Measurements from ENCODE around the gene TPPP. TPM values are rescaled to one million over a fixed set of nuclear protein-coding genes. Genes with fewer than 3 reads are reported as not detected.

Gene TPPP
- polyA plus RNA-seq, 1 experiment: 0.05 TPM

DNA sequence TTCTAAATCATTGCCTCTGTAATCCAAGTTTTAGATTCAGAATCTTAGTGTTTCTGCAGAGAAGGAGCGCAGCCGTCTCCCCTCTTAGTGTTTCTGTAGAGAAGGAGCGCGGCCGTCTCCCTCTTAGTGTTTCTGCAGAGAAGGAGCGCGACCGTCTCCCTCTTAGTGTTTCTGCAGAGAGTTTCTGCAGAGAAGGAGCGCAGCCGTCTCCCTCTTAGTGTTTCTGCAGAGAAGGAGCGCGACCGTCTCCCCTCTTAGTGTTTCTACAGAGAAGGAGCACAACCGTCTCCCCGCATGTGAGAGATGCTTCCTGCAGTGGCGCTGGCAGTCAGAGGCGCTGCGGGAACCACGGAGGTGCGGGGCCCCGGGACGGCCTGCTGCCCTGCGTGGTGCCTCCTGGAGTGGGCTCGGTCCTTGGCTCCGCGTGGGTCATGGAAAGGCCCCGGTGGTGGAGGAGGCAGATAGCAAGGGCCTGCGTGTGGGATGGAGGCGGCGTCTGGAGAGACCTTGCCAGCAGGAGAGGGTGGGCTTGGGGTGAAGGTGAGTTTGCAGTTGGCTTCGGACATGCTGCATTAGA is 70.1 kb downstream of the TPPP start:
- Histone ChIP-seq H3K27me3 (ENCODE audit: control insufficient read depth, insufficient read depth, low read length) (no peaks in the 10 kb centered on the region), H3K9me3 (ENCODE audit: control insufficient read depth, insufficient read depth, low read length) (no peaks in the 10 kb centered on the region), H3K4me3 (ENCODE audit: low read depth, low read length) (no peak overlapping the region), H3K27ac (ENCODE audit: low read depth, low read length) (no peak overlapping the region)
- CTCF ChIA-PET: no interaction called here
- no peak for DNase-seq (ENCODE audit: low read depth, low spot score)
- TF ChIP-seq, protein P1, sequence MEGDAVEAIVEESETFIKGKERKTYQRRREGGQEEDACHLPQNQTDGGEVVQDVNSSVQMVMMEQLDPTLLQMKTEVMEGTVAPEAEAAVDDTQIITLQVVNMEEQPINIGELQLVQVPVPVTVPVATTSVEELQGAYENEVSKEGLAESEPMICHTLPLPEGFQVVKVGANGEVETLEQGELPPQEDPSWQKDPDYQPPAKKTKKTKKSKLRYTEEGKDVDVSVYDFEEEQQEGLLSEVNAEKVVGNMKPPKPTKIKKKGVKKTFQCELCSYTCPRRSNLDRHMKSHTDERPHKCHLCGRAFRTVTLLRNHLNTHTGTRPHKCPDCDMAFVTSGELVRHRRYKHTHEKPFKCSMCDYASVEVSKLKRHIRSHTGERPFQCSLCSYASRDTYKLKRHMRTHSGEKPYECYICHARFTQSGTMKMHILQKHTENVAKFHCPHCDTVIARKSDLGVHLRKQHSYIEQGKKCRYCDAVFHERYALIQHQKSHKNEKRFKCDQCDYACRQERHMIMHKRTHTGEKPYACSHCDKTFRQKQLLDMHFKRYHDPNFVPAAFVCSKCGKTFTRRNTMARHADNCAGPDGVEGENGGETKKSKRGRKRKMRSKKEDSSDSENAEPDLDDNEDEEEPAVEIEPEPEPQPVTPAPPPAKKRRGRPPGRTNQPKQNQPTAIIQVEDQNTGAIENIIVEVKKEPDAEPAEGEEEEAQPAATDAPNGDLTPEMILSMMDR (IDR thresholded peaks at IDR 0.05; ENCODE audit: low read depth, low read length): no peak
- POLR2A ChIA-PET: no interaction called here

DNA sequence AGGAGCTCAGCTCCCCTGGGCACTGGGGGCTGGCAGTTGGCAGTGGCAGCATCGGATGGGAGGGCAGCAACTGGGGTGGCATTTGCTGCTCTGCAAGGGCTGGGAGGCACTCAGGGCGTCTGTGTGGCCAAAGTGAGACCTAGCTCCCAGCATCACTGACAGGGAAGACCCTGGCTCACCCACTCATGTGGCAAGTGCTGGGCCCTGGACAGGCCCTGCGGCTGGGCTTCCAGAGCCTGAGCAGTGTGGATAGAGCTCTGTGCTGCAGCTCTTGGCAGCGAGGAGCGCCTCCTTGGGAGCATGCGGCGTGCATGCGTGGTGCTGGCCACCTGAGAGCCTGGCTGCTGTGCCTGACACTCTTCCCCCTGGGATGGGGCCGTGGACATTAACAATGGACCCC is 70.8 kb downstream of the TPPP start:
- Histone ChIP-seq H3K4me3 (ENCODE audit: low read depth, low read length) (no peak overlapping the region), H3K27ac (ENCODE audit: low read depth, low read length) (no peak overlapping the region), H3K9me3 (ENCODE audit: control insufficient read depth, insufficient read depth, low read length) (no peaks in the 10 kb centered on the region), H3K27me3 (ENCODE audit: control insufficient read depth, insufficient read depth, low read length) (no peaks in the 10 kb centered on the region)
- no peak for DNase-seq (ENCODE audit: low read depth, low spot score)
- TF ChIP-seq, protein P1 (IDR thresholded peaks at IDR 0.05; ENCODE audit: low read depth, low read length): no peak
- POLR2A ChIA-PET: no interaction called here
- CTCF ChIA-PET: no interaction called here

DNA sequence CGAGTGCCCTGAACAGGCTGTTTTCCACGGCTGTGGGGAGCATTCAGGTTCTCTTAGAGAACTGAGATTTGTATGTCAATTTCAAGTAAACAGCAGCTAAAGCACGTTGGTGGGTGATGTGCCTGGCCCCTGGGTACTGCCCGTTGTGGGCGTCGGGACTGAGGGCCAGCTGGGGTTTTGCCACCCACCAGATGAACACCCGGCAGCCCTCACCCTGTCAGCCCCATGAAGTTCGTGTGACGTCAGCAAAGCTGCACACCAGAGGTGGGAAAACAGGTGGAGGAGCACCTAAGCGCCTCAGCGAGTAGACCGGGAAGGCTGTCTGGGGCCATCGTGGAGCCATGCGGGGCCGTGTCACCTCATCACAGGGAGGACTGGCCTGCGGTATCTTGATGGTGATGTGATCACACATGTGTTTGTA is 71.8 kb downstream of the TPPP start:
- TF ChIP-seq, protein P1 (IDR thresholded peaks at IDR 0.05; ENCODE audit: low read depth, low read length): no peak
- H3K27ac ChIP-seq (ENCODE audit: low read depth, low read length): no peak overlapping the region
- H3K4me3 ChIP-seq (ENCODE audit: low read depth, low read length): no peak overlapping the region
- CTCF ChIA-PET: no interaction called here
- POLR2A ChIA-PET: no interaction called here
- H3K27me3 ChIP-seq (ENCODE audit: control insufficient read depth, insufficient read depth, low read length): no peaks in the 10 kb centered on the region
- H3K9me3 ChIP-seq (ENCODE audit: control insufficient read depth, insufficient read depth, low read length): no peaks in the 10 kb centered on the region
- no peak for DNase-seq (ENCODE audit: low read depth, low spot score)

DNA sequence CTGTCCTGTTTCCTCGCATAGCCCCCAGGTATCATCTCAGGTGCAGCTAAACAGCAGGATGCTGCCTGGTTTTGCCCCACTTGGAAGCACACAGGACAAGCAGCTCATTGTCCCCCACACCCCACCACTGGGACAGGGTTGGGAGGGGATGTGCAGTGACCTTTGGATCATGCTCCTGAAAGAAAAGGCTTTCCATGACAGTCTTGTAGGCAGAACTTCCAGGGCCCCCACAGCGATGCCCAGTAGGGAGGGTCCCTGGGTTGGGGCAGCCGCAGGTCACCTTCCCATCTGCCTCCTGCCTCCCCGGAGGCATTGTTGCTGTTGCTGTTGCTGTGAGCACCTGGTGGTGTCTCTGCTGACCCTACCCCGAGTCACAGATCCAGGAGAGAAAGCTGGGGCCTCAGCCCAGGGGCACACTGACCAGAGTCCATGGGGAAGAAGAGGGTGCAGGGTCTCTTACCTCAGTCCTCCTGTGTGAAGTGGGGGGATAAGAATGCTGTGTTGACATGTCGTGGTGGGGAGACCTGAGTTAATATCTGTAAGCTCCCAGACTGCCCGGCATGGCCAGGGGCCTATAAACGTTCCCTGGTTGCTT is 72.5 kb downstream of the TPPP start:
- H3K27ac ChIP-seq (ENCODE audit: low read depth, low read length): no peak overlapping the region
- TF ChIP-seq, protein P1 (IDR thresholded peaks at IDR 0.05; ENCODE audit: low read depth, low read length): no peak
- H3K9me3 ChIP-seq (ENCODE audit: control insufficient read depth, insufficient read depth, low read length): no peaks in the 10 kb centered on the region
- POLR2A ChIA-PET: no interaction called here
- no peaks in the 10 kb centered on the region for H3K27me3 ChIP-seq (ENCODE audit: control insufficient read depth, insufficient read depth, low read length)
- no peak for DNase-seq (ENCODE audit: low read depth, low spot score)
- no peak overlapping the region for H3K4me3 ChIP-seq (ENCODE audit: low read depth, low read length)
- CTCF ChIA-PET: no interaction called here

DNA sequence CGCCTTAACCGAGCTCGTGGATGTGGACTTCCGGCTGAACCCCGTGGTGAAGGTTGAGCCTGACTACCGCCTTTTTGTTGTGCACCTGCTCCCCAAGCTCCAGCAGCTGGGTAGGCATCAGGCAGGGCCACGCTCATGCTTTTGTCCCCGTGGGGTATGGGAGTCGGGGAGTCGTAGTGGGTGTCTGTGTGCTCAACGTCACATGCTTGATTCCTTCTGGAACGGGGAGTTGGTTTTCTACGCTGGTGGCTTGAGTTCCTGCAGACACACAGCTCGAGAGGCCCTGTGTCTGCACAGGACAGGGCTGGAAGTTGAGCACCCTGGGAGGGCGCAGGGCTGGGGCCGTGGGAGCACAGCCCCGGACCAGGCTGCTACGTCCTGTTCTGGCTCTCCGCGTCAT is 73.0 kb downstream of the TPPP start:
- ChIA-PET POLR2A (no interaction called here), CTCF (no interaction called here)
- no peak overlapping the region for H3K4me3 ChIP-seq (ENCODE audit: low read depth, low read length)
- H3K27ac ChIP-seq (ENCODE audit: low read depth, low read length): no peak overlapping the region
- TF ChIP-seq, protein P1 (IDR thresholded peaks at IDR 0.05; ENCODE audit: low read depth, low read length): no peak
- DNase-seq (ENCODE audit: low read depth, low spot score): no peak
- no peaks in the 10 kb centered on the region for H3K27me3 ChIP-seq (ENCODE audit: control insufficient read depth, insufficient read depth, low read length)
- no peaks in the 10 kb centered on the region for H3K9me3 ChIP-seq (ENCODE audit: control insufficient read depth, insufficient read depth, low read length)
